Measurements from ENCODE around the gene GJC1.
A peak's percentile ranks its signal among the peaks of the same experiment; 100 is the strongest.

The GJC1 gene

GRCh38 chr17:44829523-44830358 lies at the start of gene GJC1:
TSS of gene GJC1 (minus strand) at chr17:44830287. CDS start at chr17:44805817, 24,470 bp downstream.
- DNase-seq, result no peak

- DNase-seq, result no peak
These were observed 49.3 kb upstream of the GJC1 start for GRCh38 chr17:44879376-44879775.

GRCh38 chr17:44878627-44879221 lies 48.6 kb upstream of the GJC1 start:
- no peak for DNase-seq

- DNase-seq, result no peak
These were observed 47.0 kb upstream of the GJC1 start for GRCh38 chr17:44877121-44877520.

- DNase-seq, result no peak
These were observed 45.7 kb upstream of the GJC1 start for GRCh38 chr17:44875761-44876160.

- no peak for DNase-seq
These were observed 42.2 kb upstream of the GJC1 start for GRCh38 chr17:44872131-44872768.

GRCh38 chr17:44871556-44871955 lies 41.5 kb upstream of the GJC1 start:
- DNase-seq, result no peak

- DNase-seq, result no peak
These were observed 37.8 kb upstream of the GJC1 start for GRCh38 chr17:44867841-44868240.

GRCh38 chr17:44865931-44866330 lies 35.8 kb upstream of the GJC1 start:
- DNase-seq, result no peak

- DNase-seq, result peak; percentile 40
These were observed 35.2 kb upstream of the GJC1 start for GRCh38 chr17:44865231-44865660.

- DNase-seq, result no peak
These were observed 34.7 kb upstream of the GJC1 start for GRCh38 chr17:44864831-44865230.

- no peak for DNase-seq
These were observed 33.2 kb upstream of the GJC1 start for GRCh38 chr17:44863061-44863918.

- no peak for DNase-seq
These were observed 32.3 kb upstream of the GJC1 start for GRCh38 chr17:44862278-44862914.

- DNase-seq, result no peak
These were observed 29.6 kb upstream of the GJC1 start for GRCh38 chr17:44859701-44860100.

- no peak for DNase-seq
These were observed 24.1 kb upstream of the GJC1 start for GRCh38 chr17:44854192-44854591.

GRCh38 chr17:44850612-44851011 lies 20.5 kb upstream of the GJC1 start:
- DNase-seq, result no peak

- no peak for DNase-seq
These were observed 19.9 kb upstream of the GJC1 start for GRCh38 chr17:44850025-44850424.

GRCh38 chr17:44848961-44849489 lies 18.9 kb upstream of the GJC1 start:
- no peak for DNase-seq

GRCh38 chr17:44848257-44848795 lies 18.2 kb upstream of the GJC1 start:
- DNase-seq, result no peak

GRCh38 chr17:44847586-44847985 lies 17.5 kb upstream of the GJC1 start, which contains the start of gene HIGD1B:
TSS of gene HIGD1B (plus strand) at chr17:44847883. CDS start at chr17:44848153, 270 bp downstream.
- DNase-seq, result no peak

GRCh38 chr17:44846206-44846605 lies 16.1 kb upstream of the GJC1 start:
- DNase-seq, result no peak

- DNase-seq, result no peak
These were observed 14.3 kb upstream of the GJC1 start for GRCh38 chr17:44844390-44844830.
